NAMALWA (cell line): ENCODE results near the gene C12orf76.
"Not testable (repeated sequence)": the region's sequence is repeated elsewhere in the genome, so short reads cannot be mapped to it uniquely, and the experiment has no call there.

Source experiments
- DNase-seq: peaks from one replicate; pipeline ENCODE4 v3.0.0-alpha.2; 2015; ENCODE audit warnings: low spot score

The C12orf76 gene

GRCh38 chr12:110023059-110023980, 25.0 kb downstream of the C12orf76 start:
- DNase-seq = no peak

- no peak for DNase-seq
Observed at GRCh38 chr12:110020956-110021355, 27.4 kb downstream of the C12orf76 start.

- peak; percentile 53 for DNase-seq
Observed at GRCh38 chr12:110015132-110015531, 33.2 kb downstream of the C12orf76 start.

- DNase-seq = no peak
Observed at GRCh38 chr12:110012659-110013058, 35.7 kb downstream of the C12orf76 start.

GRCh38 chr12:110012137-110012536, 36.2 kb downstream of the C12orf76 start:
- peak; percentile 88 for DNase-seq

- DNase-seq = peak; percentile 82
Observed at GRCh38 chr12:110010853-110011723, 37.2 kb downstream of the C12orf76 start.

- DNase-seq = not testable (repeated sequence)
Observed at GRCh38 chr12:110008681-110009398, 39.5 kb downstream of the C12orf76 start.

GRCh38 chr12:110007881-110008280, 40.4 kb downstream of the C12orf76 start:
- DNase-seq = no peak

GRCh38 chr12:110006115-110006514, 42.2 kb downstream of the C12orf76 start:
- no peak for DNase-seq

GRCh38 chr12:110005319-110005973, 42.9 kb downstream of the C12orf76 start:
- peak; percentile 53 for DNase-seq

GRCh38 chr12:110004598-110004997, 43.7 kb downstream of the C12orf76 start:
- DNase-seq = peak; percentile 33

- DNase-seq = no peak
Observed at GRCh38 chr12:110002676-110003515, 45.4 kb downstream of the C12orf76 start.

- no peak for DNase-seq
Observed at GRCh38 chr12:110001596-110001995, 46.7 kb downstream of the C12orf76 start.

GRCh38 chr12:109999983-110000505, 48.3 kb downstream of the C12orf76 start:
- peak; percentile 62 for DNase-seq

GRCh38 chr12:109999649-109999971, 48.7 kb downstream of the C12orf76 start:
- DNase-seq = no peak

- peak; percentile 95 for DNase-seq
Observed at GRCh38 chr12:109998904-109999648, 49.2 kb downstream of the C12orf76 start, which contains the start of gene ANKRD13A. TSS of gene ANKRD13A (plus strand) at chr12:109999430. CDS start at chr12:109999689, 259 bp downstream.

- peak; percentile 30 for DNase-seq
Observed at GRCh38 chr12:109998241-109998903, 50.0 kb downstream of the C12orf76 start.

- no peak for DNase-seq
Observed at GRCh38 chr12:109997393-109997792, 50.9 kb downstream of the C12orf76 start.

GRCh38 chr12:109996483-109996853, 51.9 kb downstream of the C12orf76 start:
- no peak for DNase-seq
